Kidney (tissue), 14 donors: Measurements from ENCODE around the gene ITPK1. TPM values are rescaled to one million over a fixed set of nuclear protein-coding genes. Genes with fewer than 3 reads are reported as not detected.
A peak's percentile ranks its signal among the peaks of the same experiment; 100 is the strongest.

Source experiments
- DNase-seq, 5 donors: peaks; one replicate each; pipeline ENCODE4 v3.0.0-alpha.2; 2013 to 2020
- FAIRE-seq: peaks from 2 replicates; lab custom pipeline; 2012; peaks lifted over from hg19 to GRCh38; lab: Jason Lieb, UNC
- H3K27ac ChIP-seq, 2 donors: one replicate each; pipeline ENCODE4 v1.7.0; 2013; ENCODE audit warnings: low read depth in 2 of 2, low read length in 2 of 2, inconsistent platforms in 1 of 2
- H3K27me3 ChIP-seq: one replicate; pipeline ENCODE4 v1.7.1; 2013; ENCODE audit warnings: low read length, inconsistent platforms; ENCODE audit not compliant: control insufficient read depth, insufficient read depth
- H3K36me3 ChIP-seq, 3 donors: one replicate each; pipeline versions ENCODE4 v1.7.0 to v1.7.1; 2013; ENCODE audit warnings: low read length in 3 of 3, control low read depth in 1 of 3, inconsistent platforms in 1 of 3; ENCODE audit not compliant: insufficient read depth in 3 of 3, control insufficient read depth in 2 of 3
- H3K4me1 ChIP-seq, 3 donors: one replicate each; pipeline versions ENCODE4 v1.7.0 to v1.7.1; 2013; ENCODE audit warnings: low read length in 3 of 3, inconsistent platforms in 1 of 3, low read depth in 1 of 3; ENCODE audit not compliant: control insufficient read depth in 2 of 3, insufficient read depth in 2 of 3
- H3K4me3 ChIP-seq, 3 donors: one replicate each; pipeline versions ENCODE4 v1.7.0 to v1.8.1; 2013; ENCODE audit warnings: low read length in 3 of 3, control low read depth in 1 of 3, inconsistent platforms in 1 of 3
- H3K9ac ChIP-seq, 3 donors: one replicate each; pipeline versions ENCODE4 v1.7.0 to v1.7.1; 2013; ENCODE audit warnings: low read length in 3 of 3, control low read depth in 1 of 3, inconsistent platforms in 1 of 3
- H3K9me3 ChIP-seq, 3 donors: one replicate each; pipeline versions ENCODE4 v1.7.0 to v1.7.1; 2013; ENCODE audit warnings: low read length in 3 of 3, control low read depth in 1 of 3, inconsistent platforms in 1 of 3; ENCODE audit not compliant: control insufficient read depth in 2 of 3, insufficient read depth in 1 of 3
- intact Hi-C: fragments of 100-400 bp; cut with DNase I; formaldehyde crosslinking; loops from one replicate; pipeline ENCODE4 v1.11.1; 2022
- polyA plus RNA-seq: library from polyadenylated mRNA; stranded (reverse); fragments of 350-450 nt; fragmentation: Illumina TruSeq; extraction: RNeasy Lipid Tissue Mini Kit (QIAGEN cat#74804); gene quantifications from one replicate; pipeline ENCODE4 v1.2.3, GENCODE V29; 2014; ENCODE audit warnings: low read depth, low replicate concordance; ENCODE audit not compliant: insufficient read depth
- total RNA-seq: library from RNA; stranded (reverse); fragmentation: NEBNext Ultra II Directional; extraction: Animal tissue kit (Norgen Biotek cat#: 25700); gene quantifications from one replicate; pipeline ENCODE4 v1.2.1, GENCODE V29; 2021
- TF ChIP-seq, protein P1 (sequence below): IDR thresholded peaks from 3 replicates; pipeline ENCODE4 v1.5.1; 2012; ENCODE audit warnings: mild to moderate bottlenecking, moderate library complexity, borderline replicate concordance; ENCODE audit not compliant: insufficient read depth; ENCODE audit errors: extremely low read depth
- donor health status: control.
- donor health status: control.
- donor health status: control.
- donor health status: control.
- donor health status: control.
- donor health status: DM: yes; HTN: yes; CAD: no.
- donor health status: Normal renal cell carcinoma (clear cell type).

The ITPK1 gene
- total and polyA plus RNA-seq, 2 donors from 2014 or later: 43.6 to 92.0 TPM

GRCh38 chr14:93047157-93047556 is 68.6 kb downstream of the ITPK1 start:
- TF ChIP-seq, protein P1, sequence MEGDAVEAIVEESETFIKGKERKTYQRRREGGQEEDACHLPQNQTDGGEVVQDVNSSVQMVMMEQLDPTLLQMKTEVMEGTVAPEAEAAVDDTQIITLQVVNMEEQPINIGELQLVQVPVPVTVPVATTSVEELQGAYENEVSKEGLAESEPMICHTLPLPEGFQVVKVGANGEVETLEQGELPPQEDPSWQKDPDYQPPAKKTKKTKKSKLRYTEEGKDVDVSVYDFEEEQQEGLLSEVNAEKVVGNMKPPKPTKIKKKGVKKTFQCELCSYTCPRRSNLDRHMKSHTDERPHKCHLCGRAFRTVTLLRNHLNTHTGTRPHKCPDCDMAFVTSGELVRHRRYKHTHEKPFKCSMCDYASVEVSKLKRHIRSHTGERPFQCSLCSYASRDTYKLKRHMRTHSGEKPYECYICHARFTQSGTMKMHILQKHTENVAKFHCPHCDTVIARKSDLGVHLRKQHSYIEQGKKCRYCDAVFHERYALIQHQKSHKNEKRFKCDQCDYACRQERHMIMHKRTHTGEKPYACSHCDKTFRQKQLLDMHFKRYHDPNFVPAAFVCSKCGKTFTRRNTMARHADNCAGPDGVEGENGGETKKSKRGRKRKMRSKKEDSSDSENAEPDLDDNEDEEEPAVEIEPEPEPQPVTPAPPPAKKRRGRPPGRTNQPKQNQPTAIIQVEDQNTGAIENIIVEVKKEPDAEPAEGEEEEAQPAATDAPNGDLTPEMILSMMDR: no peak

DNA sequence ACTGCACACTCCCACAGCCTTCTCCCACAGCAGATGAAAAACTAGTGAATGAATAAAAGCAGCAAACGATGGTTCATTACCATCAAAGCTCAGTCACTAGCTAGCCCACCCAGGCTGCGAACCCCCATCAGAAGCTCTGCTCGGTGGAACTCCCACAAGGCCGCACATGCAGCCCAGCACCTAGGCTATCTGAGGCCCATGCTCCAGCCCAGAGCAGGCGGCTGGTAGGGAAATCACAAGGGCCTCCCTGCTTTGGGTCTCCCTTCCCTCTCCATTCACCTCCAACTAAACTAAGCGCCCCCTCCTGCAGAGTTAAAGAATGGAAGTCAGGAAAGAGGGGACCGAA is 69.0 kb downstream of the ITPK1 start:
- FAIRE-seq: no peak
- Histone ChIP-seq H3K36me3 (no peaks in the 10 kb centered on the region), H3K4me1 (peaks cover 0 to 65% (median 59%) of the 10 kb centered on the region in 3 donors), H3K27ac (peak overlapping the region; percentile 44 to 52), H3K4me3 (no peak overlapping the region), H3K9me3 (no peaks in the 10 kb centered on the region), H3K27me3 (no peaks in the 10 kb centered on the region), H3K9ac (no peak overlapping the region)
- intact Hi-C loops: no loop called here
- DNase-seq: peak in 1 of 5 donors; percentile 54
- TF ChIP-seq, protein P1: no peak

More at GRCh38 chr14:93047157-93047556, 68.6 kb downstream of the ITPK1 start:
- no peak overlapping the region for H3K27ac ChIP-seq
- H3K36me3 ChIP-seq: no peaks in the 10 kb centered on the region
- no peak overlapping the region for H3K4me3 ChIP-seq
- no peaks in the 10 kb centered on the region for H3K27me3 ChIP-seq
- intact Hi-C loops: no loop called here
- DNase-seq (no peak), FAIRE-seq (no peak)
- no peak overlapping the region for H3K9ac ChIP-seq
- no peaks in the 10 kb centered on the region for H3K9me3 ChIP-seq
- H3K4me1 ChIP-seq: peaks cover 0 to 65% (median 59%) of the 10 kb centered on the region in 3 donors

DNA sequence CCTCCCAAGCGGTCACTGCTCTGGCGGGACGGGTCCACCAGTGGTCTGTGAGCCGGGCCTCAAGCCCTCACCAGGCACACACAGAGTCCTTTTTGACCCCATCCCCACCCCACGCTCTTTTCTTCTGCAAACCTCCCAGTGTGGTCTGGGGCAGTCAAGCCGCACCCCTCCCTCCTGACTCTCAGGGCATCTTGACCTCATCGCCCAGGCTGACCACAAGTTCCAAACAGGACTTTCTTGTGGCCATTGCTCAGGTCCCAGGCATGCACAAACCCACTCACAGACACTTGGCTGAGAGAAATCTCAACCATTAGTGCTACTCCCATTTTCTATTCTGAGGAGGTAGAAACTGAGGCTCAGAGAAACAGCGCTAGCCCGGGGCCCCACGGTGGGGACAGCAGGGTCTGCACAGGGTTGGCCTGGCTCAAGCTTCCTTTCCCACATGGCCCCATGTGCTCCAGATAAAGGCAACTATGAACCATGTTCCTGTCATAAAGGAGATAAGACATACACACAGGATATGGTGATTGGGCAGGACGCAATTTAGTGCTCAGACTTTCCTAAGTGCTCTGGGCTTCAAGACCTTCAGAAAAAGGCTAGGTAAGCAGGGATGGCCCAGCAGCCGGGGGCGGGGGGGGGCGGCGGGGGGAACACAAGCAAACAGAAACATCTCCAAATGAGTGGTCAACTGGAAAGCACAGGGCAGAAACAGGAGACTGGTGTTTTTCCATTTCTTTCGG is 69.6 kb downstream of the ITPK1 start:
- DNase-seq (peak in 2 of 5 donors; percentile 39 to 61), FAIRE-seq (no peak)

More for the DNA sequence above, 69.6 kb downstream of the ITPK1 start:
- Histone ChIP-seq H3K36me3 (no peaks in the 10 kb centered on the region), H3K9ac (no peak overlapping the region), H3K4me3 (no peak overlapping the region), H3K4me1 (peaks cover 0 to 65% (median 61%) of the 10 kb centered on the region in 3 donors), H3K9me3 (no peaks in the 10 kb centered on the region), H3K27ac (peak overlapping the region; percentile 23 to 52), H3K27me3 (no peaks in the 10 kb centered on the region)
- intact Hi-C loops: no loop called here
- TF ChIP-seq, protein P1: no peak
